Smooth muscle cell (in vitro differentiated cells): Measurements from ENCODE around the gene JMY. TPM values are rescaled to one million over a fixed set of nuclear protein-coding genes. Genes with fewer than 3 reads are reported as not detected.

Experiments
- DNase-seq: peaks from one replicate; lab custom pipeline; 2025; ENCODE audit not compliant: unreplicated experiment; lab: John Stamatoyannopoulos, UW
- H2AFZ ChIP-seq: fragments of 200-600 bp; sonication (generic); 2 replicates; pipeline ENCODE4 v1.6.0; 2016; ENCODE audit warnings: antibody characterized with exemption, low read depth, mild to moderate bottlenecking
- H3F3A ChIP-seq: fragments of 200-600 bp; sonication (generic); 2 replicates; pipeline ENCODE4 v1.6.0; 2017; ENCODE audit warnings: antibody characterized with exemption, low read depth
- H3K27ac ChIP-seq: fragments of 200-600 bp; sonication (generic); 2 replicates; pipeline ENCODE4 v1.5.1; 2016; ENCODE audit warnings: low read depth, mild to moderate bottlenecking
- H3K27me3 ChIP-seq: fragments of 200-600 bp; sonication (generic); 2 replicates; pipeline ENCODE4 v1.6.1; 2016; ENCODE audit warnings: low read depth, mild to moderate bottlenecking
- H3K36me3 ChIP-seq: fragments of 200-600 bp; sonication (generic); 2 replicates; pipeline ENCODE4 v1.5.1; 2016; ENCODE audit warnings: low read depth
- H3K4me1 ChIP-seq: fragments of 200-600 bp; sonication (generic); 2 replicates; pipeline ENCODE4 v1.5.1; 2016; ENCODE audit warnings: low read depth
- H3K4me2 ChIP-seq: fragments of 200-600 bp; sonication (generic); 2 replicates; pipeline ENCODE4 v1.6.0; 2016; ENCODE audit warnings: mild to moderate bottlenecking
- H3K4me3 ChIP-seq: fragments of 200-600 bp; sonication (generic); 2 replicates; pipeline ENCODE4 v1.5.1; 2016; ENCODE audit warnings: mild to moderate bottlenecking
- H3K79me2 ChIP-seq: fragments of 200-600 bp; sonication (generic); 2 replicates; pipeline ENCODE4 v1.6.0; 2016; ENCODE audit warnings: low read depth, mild to moderate bottlenecking
- H3K9ac ChIP-seq: fragments of 200-600 bp; sonication (generic); 2 replicates; pipeline ENCODE4 v1.6.0; 2016; ENCODE audit warnings: low read depth
- H3K9me3 ChIP-seq: fragments of 200-600 bp; sonication (generic); replicated peaks from 2 replicates; pipeline ENCODE4 v1.5.1; 2016; ENCODE audit warnings: low read depth
- H4K20me1 ChIP-seq: fragments of 200-600 bp; sonication (generic); 2 replicates; pipeline ENCODE4 v1.6.0; 2016; ENCODE audit warnings: low read depth
- whole genome bisulfite sequencing: methylation state at CpG from one replicate; pipeline ENCODE4 v1.1.7; 2016; ENCODE audit warnings: low lambda C conversion rate; 5-methylcytosine and 5-hydroxymethylcytosine counted together
- polyA plus RNA-seq: library from polyadenylated mRNA; unstranded; fragments of >200 nt; fragmentation: Nextera tagmentation; extraction: Ambion mirVana; gene quantifications from 2 replicates; pipeline ENCODE4 v1.2.1, GENCODE V29; 2016
- small RNA-seq: library from RNA; depleted of rRNA; stranded (forward); fragments of <200 nt; gene quantifications from one replicate; pipeline ENCODE3, GENCODE V24; 2014
- total RNA-seq: library from RNA; depleted of rRNA; stranded (reverse); fragments of >200 nt; gene quantifications from 2 replicates; pipeline ENCODE4 v1.2.3, GENCODE V29; 2014
- TF ChIP-seq, protein P1 (sequence below): fragments of 200-600 bp; sonication (generic); IDR thresholded peaks from 2 replicates; pipeline ENCODE4 v1.5.1; 2017; ENCODE audit warnings: borderline replicate concordance, mild to moderate bottlenecking, antibody characterized with exemption; ENCODE audit not compliant: insufficient read depth, poor library complexity, severe bottlenecking

The JMY gene
- total and polyA plus RNA-seq, 2 experiments from 2014 or later = 0.55 to 5.0 TPM

DNA sequence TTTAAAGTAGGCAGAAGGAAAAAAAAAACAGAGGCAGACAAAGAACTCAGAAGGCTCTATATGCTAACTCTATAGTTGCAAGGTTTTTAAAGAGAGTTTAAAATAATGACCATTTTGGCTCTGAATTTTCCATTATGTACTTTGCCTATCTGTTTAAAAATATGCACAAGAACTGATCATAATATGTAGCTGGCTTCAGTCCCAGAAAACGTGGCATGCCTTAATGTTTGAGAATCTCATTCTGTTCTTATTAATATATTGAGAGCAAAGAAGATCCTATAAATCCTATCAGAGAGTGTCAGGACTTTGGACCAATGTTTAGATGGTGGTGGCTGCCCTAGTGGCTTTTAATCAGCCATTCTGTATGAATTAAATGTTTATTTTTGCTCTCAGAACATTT, 121.5 kb downstream of the JMY start:
- TF ChIP-seq, protein P1, sequence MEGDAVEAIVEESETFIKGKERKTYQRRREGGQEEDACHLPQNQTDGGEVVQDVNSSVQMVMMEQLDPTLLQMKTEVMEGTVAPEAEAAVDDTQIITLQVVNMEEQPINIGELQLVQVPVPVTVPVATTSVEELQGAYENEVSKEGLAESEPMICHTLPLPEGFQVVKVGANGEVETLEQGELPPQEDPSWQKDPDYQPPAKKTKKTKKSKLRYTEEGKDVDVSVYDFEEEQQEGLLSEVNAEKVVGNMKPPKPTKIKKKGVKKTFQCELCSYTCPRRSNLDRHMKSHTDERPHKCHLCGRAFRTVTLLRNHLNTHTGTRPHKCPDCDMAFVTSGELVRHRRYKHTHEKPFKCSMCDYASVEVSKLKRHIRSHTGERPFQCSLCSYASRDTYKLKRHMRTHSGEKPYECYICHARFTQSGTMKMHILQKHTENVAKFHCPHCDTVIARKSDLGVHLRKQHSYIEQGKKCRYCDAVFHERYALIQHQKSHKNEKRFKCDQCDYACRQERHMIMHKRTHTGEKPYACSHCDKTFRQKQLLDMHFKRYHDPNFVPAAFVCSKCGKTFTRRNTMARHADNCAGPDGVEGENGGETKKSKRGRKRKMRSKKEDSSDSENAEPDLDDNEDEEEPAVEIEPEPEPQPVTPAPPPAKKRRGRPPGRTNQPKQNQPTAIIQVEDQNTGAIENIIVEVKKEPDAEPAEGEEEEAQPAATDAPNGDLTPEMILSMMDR = no peak
- Histone ChIP-seq H3K9me3 (no peaks in the 10 kb centered on the region), H3K36me3 (no peaks in the 10 kb centered on the region), H3K27ac (no peak overlapping the region), H3K27me3 (no peaks in the 10 kb centered on the region), H3K4me2 (no peak overlapping the region), H3F3A (no peaks in the 10 kb centered on the region), H3K4me3 (no peak overlapping the region), H3K79me2 (no peaks in the 10 kb centered on the region), H3K4me1 (no peaks in the 10 kb centered on the region), H3K9ac (no peak overlapping the region), H2AFZ (no peak overlapping the region), H4K20me1 (no peaks in the 10 kb centered on the region)
- WGBS = 78% methylated on average over 1 of the region's 1 CpG
- no peak for DNase-seq

Small RNA genes lying within 50 kb of the gene (small RNA-seq; reads per million reads assigned to genes)
- not detected for gene AC016559.1
- not detected for gene RF00425

Other genes with a start within 250 kb of the JMY start
- gene DMGDH, start 166.5 kb upstream of the JMY start, total RNA-seq = 0.04 TPM in 1 of 2 replicates, not detected in the other
- gene DMGDH, start 166.5 kb upstream of the JMY start, polyA plus RNA-seq = 0.07 TPM in 1 of 2 replicates, not detected in the other
- gene BHMT2, start 166.4 kb upstream of the JMY start, total RNA-seq = not detected in 2 replicates
- gene BHMT2, start 166.4 kb upstream of the JMY start, polyA plus RNA-seq = not detected in 2 replicates
- not detected in 2 replicates for gene BHMT, start 124.3 kb upstream of the JMY start, total RNA-seq
- not detected in 2 replicates for gene BHMT, start 124.3 kb upstream of the JMY start, polyA plus RNA-seq